ENCODE measurements around the gene LAMA1. TPM values are rescaled to one million over a fixed set of nuclear protein-coding genes. Genes with fewer than 3 reads are reported as not detected.

LAMA1 gene
- total RNA-seq, 4 donors from 2014 or later = 0.48 to 2.9 (median 2.6) TPM; not detected in 1

DNA sequence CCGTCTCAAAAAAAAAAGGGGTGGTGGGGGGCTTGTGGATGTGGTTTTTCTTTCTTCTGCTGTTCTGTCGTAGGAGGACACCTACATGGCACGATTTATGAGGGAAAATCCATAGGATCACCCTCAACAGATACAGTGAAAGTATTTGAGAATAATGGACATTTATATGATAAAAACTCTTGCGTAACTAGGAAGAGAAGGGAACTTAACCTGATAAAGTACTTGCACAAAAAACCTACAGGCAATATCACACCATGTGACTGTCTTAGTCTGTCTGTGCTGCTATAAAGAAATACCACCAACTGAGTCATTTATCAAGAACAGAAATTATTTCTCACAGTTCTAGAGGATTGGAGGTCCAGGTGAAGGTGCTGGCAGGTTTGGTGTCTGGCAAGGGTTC, 21.8 kb upstream of the LAMA1 start:
- in situ Hi-C loops (cut with MboI; ENCODE audit: low pct_ligation_motif_present in 1 of 4, low pct_unique_long_range_greater_than_20kb in 1 of 4, low sequenced_read_pairs in 3 of 4) (no loop called here), intact Hi-C loops (cut with DNase I; ENCODE audit: low total_unique reads) (no loop called here)
- Histone ChIP-seq H3K4me1 (no peaks in the 10 kb centered on the region), H3K27ac (no peak overlapping the region), H3K9me3 (no peaks in the 10 kb centered on the region), H3K4me3 (no peak overlapping the region), H3K27me3 (no peaks in the 10 kb centered on the region), H3K36me3 (no peaks in the 10 kb centered on the region)
- no peak for TF ChIP-seq POLR2A (IDR thresholded peaks at IDR 0.05)
- DNase-seq = no peak
- WGBS, 2 donors (ENCODE audit: low coverage in 1 of 2) = 86 to 89% methylated on average over 3 to 4 of the region's 4 CpGs

DNA sequence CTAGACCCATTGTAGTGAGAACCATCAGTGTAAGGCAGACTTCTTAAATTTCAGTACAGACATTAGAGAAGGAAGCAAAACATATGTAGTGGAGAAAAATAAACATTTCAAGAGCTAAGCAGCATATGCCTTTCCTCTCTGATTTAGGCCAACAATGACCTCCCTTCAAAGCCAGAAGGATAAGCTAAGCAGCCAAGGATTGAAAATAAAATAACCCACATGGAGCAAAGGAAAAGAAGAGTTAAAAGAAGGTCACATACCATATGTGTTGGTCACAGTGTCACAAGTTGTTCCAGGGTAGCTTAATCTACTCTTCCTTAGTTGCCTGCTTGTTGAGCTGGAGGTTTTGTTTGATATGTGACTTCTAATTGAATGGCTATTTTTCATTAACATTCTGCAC, 15.6 kb upstream of the LAMA1 start:
- intact Hi-C loops (cut with DNase I; ENCODE audit: low total_unique reads) = no loop called here
- Histone ChIP-seq H3K27ac (no peak overlapping the region), H3K9me3 (no peaks in the 10 kb centered on the region), H3K36me3 (no peaks in the 10 kb centered on the region), H3K4me3 (no peak overlapping the region), H3K27me3 (no peaks in the 10 kb centered on the region), H3K4me1 (no peaks in the 10 kb centered on the region)
- no peak for TF ChIP-seq POLR2AphosphoS5 (IDR thresholded peaks at IDR 0.05)
- TF ChIP-seq POLR2A (IDR thresholded peaks at IDR 0.05) = no peak
- TF ChIP-seq, protein P1, sequence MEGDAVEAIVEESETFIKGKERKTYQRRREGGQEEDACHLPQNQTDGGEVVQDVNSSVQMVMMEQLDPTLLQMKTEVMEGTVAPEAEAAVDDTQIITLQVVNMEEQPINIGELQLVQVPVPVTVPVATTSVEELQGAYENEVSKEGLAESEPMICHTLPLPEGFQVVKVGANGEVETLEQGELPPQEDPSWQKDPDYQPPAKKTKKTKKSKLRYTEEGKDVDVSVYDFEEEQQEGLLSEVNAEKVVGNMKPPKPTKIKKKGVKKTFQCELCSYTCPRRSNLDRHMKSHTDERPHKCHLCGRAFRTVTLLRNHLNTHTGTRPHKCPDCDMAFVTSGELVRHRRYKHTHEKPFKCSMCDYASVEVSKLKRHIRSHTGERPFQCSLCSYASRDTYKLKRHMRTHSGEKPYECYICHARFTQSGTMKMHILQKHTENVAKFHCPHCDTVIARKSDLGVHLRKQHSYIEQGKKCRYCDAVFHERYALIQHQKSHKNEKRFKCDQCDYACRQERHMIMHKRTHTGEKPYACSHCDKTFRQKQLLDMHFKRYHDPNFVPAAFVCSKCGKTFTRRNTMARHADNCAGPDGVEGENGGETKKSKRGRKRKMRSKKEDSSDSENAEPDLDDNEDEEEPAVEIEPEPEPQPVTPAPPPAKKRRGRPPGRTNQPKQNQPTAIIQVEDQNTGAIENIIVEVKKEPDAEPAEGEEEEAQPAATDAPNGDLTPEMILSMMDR (IDR thresholded peaks at IDR 0.05) = no peak
- TF ChIP-seq EP300 (IDR thresholded peaks at IDR 0.05; ENCODE audit: low read depth) = no peak
- no peak for DNase-seq
- in situ Hi-C loops (cut with MboI; ENCODE audit: low pct_ligation_motif_present in 1 of 4, low pct_unique_long_range_greater_than_20kb in 1 of 4, low sequenced_read_pairs in 3 of 4) = no loop called here

DNA sequence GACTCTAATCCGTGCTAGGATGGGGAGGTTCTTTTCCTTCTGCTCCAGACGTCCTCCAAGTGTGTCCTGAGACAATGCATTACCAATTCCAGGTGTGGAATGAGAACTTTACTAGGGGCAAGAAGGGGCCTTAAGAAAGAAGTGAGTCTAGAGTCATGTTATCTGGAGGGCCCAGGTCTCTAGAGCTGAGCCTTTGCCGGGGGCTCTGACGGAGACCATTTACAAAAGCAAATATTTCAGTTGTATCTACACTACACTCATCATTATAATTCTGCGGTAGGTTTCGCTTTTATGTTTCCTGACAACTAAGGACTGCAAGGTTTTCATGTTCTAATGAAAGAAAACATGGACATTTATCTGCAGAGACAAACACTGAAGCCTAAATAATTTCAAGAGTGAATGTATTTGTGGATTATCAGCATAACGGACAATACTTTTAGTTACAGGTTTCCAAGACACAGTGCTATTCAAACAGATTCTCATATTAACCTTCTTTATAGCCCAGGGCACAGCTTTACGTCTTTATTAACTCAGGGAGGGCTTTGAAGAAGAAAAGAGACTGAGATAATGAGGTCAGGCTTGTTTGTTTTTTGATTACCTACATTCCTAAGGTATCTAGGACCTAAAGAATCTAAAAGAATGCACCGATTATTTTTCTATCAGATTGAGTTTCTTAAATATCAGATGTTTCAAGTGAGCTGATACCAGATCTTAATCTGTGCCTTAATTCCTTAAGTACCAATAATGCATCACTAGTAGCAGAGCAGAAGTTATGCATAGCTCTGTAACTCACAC, 15.0 kb upstream of the LAMA1 start:
- no peak overlapping the region for H3K27ac ChIP-seq
- H3K36me3 ChIP-seq = no peaks in the 10 kb centered on the region
- no peaks in the 10 kb centered on the region for H3K9me3 ChIP-seq
- DNase-seq = no peak
- 57 to 61% methylated on average over 7 to 9 of the region's 9 CpGs for WGBS, 2 donors (ENCODE audit: low coverage in 1 of 2)
- H3K27me3 ChIP-seq = no peaks in the 10 kb centered on the region
- no peak overlapping the region for H3K4me3 ChIP-seq
- in situ Hi-C loops (cut with MboI; ENCODE audit: low pct_ligation_motif_present in 1 of 4, low pct_unique_long_range_greater_than_20kb in 1 of 4, low sequenced_read_pairs in 3 of 4) (no loop called here), intact Hi-C loops (cut with DNase I; ENCODE audit: low total_unique reads) (no loop called here)
- H3K4me1 ChIP-seq = no peaks in the 10 kb centered on the region
- TF ChIP-seq, protein P1 (IDR thresholded peaks at IDR 0.05) = no peak
- TF ChIP-seq EP300 (IDR thresholded peaks at IDR 0.05; ENCODE audit: low read depth) = no peak
- no peak for TF ChIP-seq POLR2AphosphoS5 (IDR thresholded peaks at IDR 0.05)
- TF ChIP-seq POLR2A (IDR thresholded peaks at IDR 0.05) = no peak

DNA sequence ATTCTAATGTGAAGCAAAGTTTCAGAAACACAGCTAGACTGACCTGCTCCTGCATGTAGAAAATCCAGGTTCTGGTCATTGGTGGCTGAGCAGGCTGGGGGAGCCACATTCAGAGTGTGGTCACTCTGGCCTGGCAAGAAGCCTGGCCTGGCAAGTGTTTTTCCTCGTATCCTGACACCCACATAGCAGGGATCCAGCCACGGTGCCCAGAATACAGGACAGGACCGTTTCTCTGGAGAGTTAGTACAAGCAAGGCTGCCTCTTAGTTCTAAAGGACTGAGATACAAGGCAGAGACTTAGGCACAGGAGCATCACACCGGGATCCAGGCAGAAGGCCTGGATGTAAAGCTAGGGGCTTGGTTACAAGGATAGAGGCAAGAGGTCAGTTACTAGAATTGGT, 4.8 kb upstream of the LAMA1 start:
- Histone ChIP-seq H3K4me3 (no peak overlapping the region), H3K36me3 (no peaks in the 10 kb centered on the region), H3K9me3 (no peaks in the 10 kb centered on the region), H3K4me1 (peaks cover 0 to 5% (median 1%) of the 10 kb centered on the region in 4 donors), H3K27me3 (peaks cover 16% of the 10 kb centered on the region), H3K27ac (no peak overlapping the region)
- TF ChIP-seq POLR2AphosphoS5 (IDR thresholded peaks at IDR 0.05) (no peak), POLR2A (IDR thresholded peaks at IDR 0.05) (no peak)
- TF ChIP-seq, protein P1 (IDR thresholded peaks at IDR 0.05) = no peak
- in situ Hi-C loops (cut with MboI; ENCODE audit: low pct_ligation_motif_present in 1 of 4, low pct_unique_long_range_greater_than_20kb in 1 of 4, low sequenced_read_pairs in 3 of 4) (no loop called here), intact Hi-C loops (cut with DNase I; ENCODE audit: low total_unique reads) (no loop called here)
- DNase-seq = no peak
- 64% methylated on average over 4 of the region's 4 CpGs; no CpG with 5 or more reads in 1 of the 2 donors for WGBS, 2 donors (ENCODE audit: low coverage in 1 of 2)

Data from transverse colon (tissue), 4 donors.